Activated B cell treated with CpG ODN at 0.5 μM for 24 hours (primary cell): ENCODE data around the gene PRG2. TPM values are rescaled to one million over a fixed set of nuclear protein-coding genes. Genes with fewer than 3 reads are reported as not detected.
A peak's percentile ranks its signal among the peaks of the same experiment; 100 is the strongest.

ENCODE experiments used
- ATAC-seq: fragments of 200-7000 bp; cut with Tn5 transposase; one replicate; pipeline ENCODE4 v1.10.0; 2021; ENCODE audit warnings: low read depth, mild to moderate bottlenecking, moderate library complexity
- CTCF ChIA-PET: fragments of 350-600 bp; sonication (Branson Sonifier 250); formaldehyde crosslinking; loops from one replicate; lab custom pipeline; 2021; ENCODE audit warnings: antibody characterized with exemption; lab: Charles Lee
- POLR2A ChIA-PET: fragments of 350-600 bp; sonication (Branson Sonifier 250); formaldehyde crosslinking; loops from one replicate; lab custom pipeline; 2021; ENCODE audit warnings: antibody characterized with exemption; lab: Charles Lee
- DNase-seq: peaks from one replicate; pipeline ENCODE4 v3.0.0; 2022
- H3K27ac Mint-ChIP-seq: one replicate; pipeline ENCODE4 v1.8.0; 2020; ENCODE audit warnings: mixed read lengths
- H3K27me3 Mint-ChIP-seq: one replicate; pipeline ENCODE4 v1.8.0; 2021; ENCODE audit warnings: mixed read lengths
- H3K36me3 Mint-ChIP-seq: one replicate; pipeline ENCODE4 v1.8.0; 2021; ENCODE audit warnings: low read depth, mixed read lengths
- H3K4me1 Mint-ChIP-seq: one replicate; pipeline ENCODE4 v1.8.0; 2021; ENCODE audit warnings: mixed read lengths
- H3K4me3 Mint-ChIP-seq: one replicate; pipeline ENCODE4 v1.8.0; 2020; ENCODE audit warnings: mild to moderate bottlenecking, mixed read lengths
- H3K9me3 Mint-ChIP-seq: one replicate; pipeline ENCODE4 v1.8.0; 2020; ENCODE audit warnings: mixed read lengths
- intact Hi-C: fragments of 100-400 bp; cut with micrococcal nuclease; formaldehyde crosslinking; loops from one replicate; pipeline ENCODE4 v1.15.1; 2024
- total RNA-seq: library from RNA; stranded (reverse); gene quantifications from 2 replicates; pipeline ENCODE4 v1.2.3, GENCODE V29; 2022
- TF ChIP-seq, protein P1 (sequence below): fragments of 200-600 bp; IDR thresholded peaks from one replicate; pipeline ENCODE4 v1.8.0; 2022; ENCODE audit warnings: antibody characterized with exemption, mild to moderate bottlenecking

Gene PRG2
- total RNA-seq, 1 donor from 2014 or later: 1.1 TPM

DNA sequence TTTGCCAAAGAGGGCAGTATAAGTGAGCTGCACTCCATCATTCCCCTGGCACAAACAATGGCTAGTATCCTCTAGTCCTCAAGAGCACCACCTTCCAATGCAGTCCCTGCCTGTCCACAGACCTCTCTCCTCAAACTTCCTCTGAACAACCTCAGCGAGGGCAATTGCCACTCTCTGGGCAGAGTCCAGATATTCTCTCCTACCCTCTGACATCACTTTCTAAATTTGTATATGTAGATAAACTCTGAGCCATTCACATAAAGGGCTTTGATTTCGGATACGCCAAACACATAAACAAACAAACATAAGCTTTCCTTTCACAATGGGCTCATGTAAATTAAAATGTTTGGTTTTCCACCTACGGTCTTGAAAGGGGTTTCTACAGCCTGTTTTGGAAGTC lies 39.5 kb upstream of the PRG2 start:
- no peak for DNase-seq
- Mint-ChIP-seq H3K4me3 (no peak overlapping the region), H3K27me3 (no peaks in the 10 kb centered on the region), H3K27ac (no peak overlapping the region), H3K9me3 (no peaks in the 10 kb centered on the region), H3K4me1 (peaks cover 26% of the 10 kb centered on the region), H3K36me3 (peaks cover 17% of the 10 kb centered on the region)
- POLR2A ChIA-PET: interaction anchor here (0.9 kb wide), 1 partner anchor 84 kb away, joined by 3 read pairs; no protein-coding TSS in a partner anchor
- TF ChIP-seq, protein P1, sequence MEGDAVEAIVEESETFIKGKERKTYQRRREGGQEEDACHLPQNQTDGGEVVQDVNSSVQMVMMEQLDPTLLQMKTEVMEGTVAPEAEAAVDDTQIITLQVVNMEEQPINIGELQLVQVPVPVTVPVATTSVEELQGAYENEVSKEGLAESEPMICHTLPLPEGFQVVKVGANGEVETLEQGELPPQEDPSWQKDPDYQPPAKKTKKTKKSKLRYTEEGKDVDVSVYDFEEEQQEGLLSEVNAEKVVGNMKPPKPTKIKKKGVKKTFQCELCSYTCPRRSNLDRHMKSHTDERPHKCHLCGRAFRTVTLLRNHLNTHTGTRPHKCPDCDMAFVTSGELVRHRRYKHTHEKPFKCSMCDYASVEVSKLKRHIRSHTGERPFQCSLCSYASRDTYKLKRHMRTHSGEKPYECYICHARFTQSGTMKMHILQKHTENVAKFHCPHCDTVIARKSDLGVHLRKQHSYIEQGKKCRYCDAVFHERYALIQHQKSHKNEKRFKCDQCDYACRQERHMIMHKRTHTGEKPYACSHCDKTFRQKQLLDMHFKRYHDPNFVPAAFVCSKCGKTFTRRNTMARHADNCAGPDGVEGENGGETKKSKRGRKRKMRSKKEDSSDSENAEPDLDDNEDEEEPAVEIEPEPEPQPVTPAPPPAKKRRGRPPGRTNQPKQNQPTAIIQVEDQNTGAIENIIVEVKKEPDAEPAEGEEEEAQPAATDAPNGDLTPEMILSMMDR: no peak
- CTCF ChIA-PET: interaction anchor here (1.0 to 1.3 kb wide), 2 partner anchors 27 to 210 kb away, joined by 3 to 4 read pairs; no protein-coding TSS in a partner anchor
- intact Hi-C loops: loop anchor here (5.0 to 10.0 kb wide), 3 partner anchors 83 to 1785 kb away; partner anchors contain the start of gene MPEG1
- no peak for ATAC-seq

DNA sequence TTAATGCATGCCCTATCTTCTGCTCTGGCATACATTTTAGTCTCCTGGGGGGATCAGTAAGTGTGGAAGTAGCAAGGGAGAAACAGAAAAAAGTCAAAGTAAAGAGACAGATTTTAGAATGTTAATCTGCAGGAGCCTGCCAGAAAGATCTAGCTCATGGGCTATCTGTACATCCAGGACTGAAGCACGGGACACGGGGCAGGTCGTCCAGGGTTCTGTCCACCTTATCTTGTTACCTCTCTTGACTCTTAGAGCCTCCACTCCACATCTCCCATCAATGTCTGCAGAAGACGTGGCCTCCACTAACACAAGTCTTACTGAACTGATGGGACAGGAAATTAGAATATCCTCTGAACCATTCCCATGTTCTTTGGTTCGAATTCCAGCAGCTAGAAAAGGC lies 38.2 kb upstream of the PRG2 start:
- TF ChIP-seq, protein P1: no peak
- ATAC-seq: no peak
- ChIA-PET POLR2A (interaction anchor here (12.4 kb wide), 1 partner anchor 24 kb away, joined by 238 read pairs; no protein-coding TSS in a partner anchor), CTCF (interaction anchor here (1.6 kb wide), 1 partner anchor 28 kb away, joined by 8 read pairs; no protein-coding TSS in a partner anchor)
- Mint-ChIP-seq H3K4me1 (peaks cover 39% of the 10 kb centered on the region), H3K9me3 (no peaks in the 10 kb centered on the region), H3K27ac (no peak overlapping the region), H3K27me3 (no peaks in the 10 kb centered on the region), H3K4me3 (no peak overlapping the region), H3K36me3 (peaks cover 29% of the 10 kb centered on the region)
- intact Hi-C loops: loop anchor here (5.0 to 10.0 kb wide), 3 partner anchors 81 to 1786 kb away; partner anchors contain the start of gene MPEG1
- DNase-seq: no peak

DNA sequence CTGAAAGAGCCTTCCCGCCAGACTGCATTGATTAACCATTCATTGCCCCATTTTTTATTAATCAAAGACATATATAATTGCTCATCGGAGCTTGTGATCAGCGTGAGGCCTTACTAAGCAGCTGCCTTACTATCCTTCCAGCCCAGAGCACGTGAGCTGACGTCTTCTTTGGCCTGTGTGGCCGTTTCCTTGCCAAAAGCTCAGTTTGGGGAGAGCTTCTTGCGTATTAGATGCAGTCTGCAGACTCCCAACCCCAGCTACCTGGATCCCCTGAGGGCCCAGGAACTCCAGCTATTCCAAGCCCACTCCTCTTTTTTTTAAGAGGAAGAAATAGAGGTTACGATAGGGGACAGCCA lies 37.3 kb upstream of the PRG2 start:
- ATAC-seq (no peak), DNase-seq (no peak)
- peaks cover 38% of the 10 kb centered on the region for H3K36me3 Mint-ChIP-seq
- peak overlapping the region; percentile 92 for H3K4me3 Mint-ChIP-seq
- H3K27ac Mint-ChIP-seq: peak overlapping the region; percentile 91
- TF ChIP-seq, protein P1: no peak
- ChIA-PET POLR2A (interaction anchor here (0.6 to 12.4 kb wide), 3 partner anchors 9 to 23 kb away, joined by 4 to 238 read pairs (median 4); no protein-coding TSS in a partner anchor), CTCF (interaction anchor here (0.7 to 1.6 kb wide), 3 partner anchors 29 to 82 kb away, joined by 3 to 8 read pairs (median 3); no protein-coding TSS in a partner anchor)
- intact Hi-C loops: loop anchor here (1.0 to 10.0 kb wide), 8 partner anchors 30 to 1787 kb away; partner anchors contain the start of genes CLP1, MPEG1 and SELENOH
- H3K9me3 Mint-ChIP-seq: no peaks in the 10 kb centered on the region
- H3K4me1 Mint-ChIP-seq: peaks cover 46% of the 10 kb centered on the region
- no peaks in the 10 kb centered on the region for H3K27me3 Mint-ChIP-seq

DNA sequence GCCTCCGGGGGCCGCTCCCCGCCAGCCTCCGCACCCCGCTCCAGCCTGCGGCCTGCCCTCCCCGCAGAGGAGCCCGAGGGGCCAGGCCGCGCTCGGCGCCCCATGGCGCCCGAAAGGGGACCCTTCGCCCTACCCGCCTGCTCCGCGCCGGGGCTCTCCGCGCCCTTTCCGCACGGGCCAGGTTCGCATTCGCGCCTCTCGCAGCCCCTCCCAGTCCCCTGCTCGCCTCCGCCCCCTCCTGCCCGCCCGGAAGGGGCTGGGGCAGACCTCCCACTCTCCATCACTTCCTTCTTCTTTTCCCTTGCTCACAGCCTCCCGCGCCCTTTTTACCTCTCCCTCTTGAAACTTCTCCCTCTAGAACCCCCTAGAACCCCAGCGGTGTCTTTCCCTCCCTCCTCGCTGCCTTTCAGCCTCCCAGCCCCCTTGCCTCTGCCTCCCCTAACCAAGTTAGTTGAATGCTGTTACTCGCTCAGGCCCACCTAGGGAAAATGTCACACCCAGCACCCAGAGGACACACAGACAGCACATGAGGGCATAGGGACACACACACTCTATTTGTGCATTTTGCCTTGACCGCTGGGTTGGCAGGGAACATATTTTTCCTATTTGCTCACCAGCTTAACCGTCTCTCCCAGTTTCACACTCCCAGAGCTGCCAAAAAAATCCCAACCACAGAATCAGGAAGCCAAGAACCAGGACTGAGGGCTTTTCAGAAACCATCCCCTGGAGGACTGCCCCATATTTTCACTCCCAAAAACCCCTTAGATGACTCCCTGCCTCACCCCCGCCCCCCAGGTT lies 36.7 kb upstream of the PRG2 start, which contains the start of gene SLC43A3:
TSS of gene SLC43A3 (minus strand) at position 193 of the 798 bp plus-strand sequence. CDS start 949 bp downstream, outside the sequence.
- Mint-ChIP-seq H3K4me1 (peaks cover 47% of the 10 kb centered on the region), H3K27me3 (no peaks in the 10 kb centered on the region), H3K27ac (peak within 1 kb of the TSS; percentile 91), H3K36me3 (peaks cover 44% of the 10 kb centered on the region), H3K9me3 (no peaks in the 10 kb centered on the region), H3K4me3 (peak within 1 kb of the TSS; percentile 92)
- intact Hi-C loops: loop anchor here (1.0 to 10.0 kb wide), 9 partner anchors 30 to 1788 kb away; partner anchors contain the start of genes CLP1, MPEG1 and SELENOH
- ATAC-seq (peak; percentile 69), DNase-seq (peak; percentile 72)
- ChIA-PET CTCF (interaction anchor here (0.7 to 1.6 kb wide), 3 partner anchors 30 to 81 kb away, joined by 3 to 8 read pairs (median 3); no protein-coding TSS in a partner anchor), POLR2A (interaction anchor here (0.6 to 12.4 kb wide), 5 partner anchors 9 to 47 kb away, joined by 3 to 238 read pairs (median 4); no protein-coding TSS in a partner anchor)
- TF ChIP-seq, protein P1: no peak
